ENCODE results near the gene RGS14.

DNA sequence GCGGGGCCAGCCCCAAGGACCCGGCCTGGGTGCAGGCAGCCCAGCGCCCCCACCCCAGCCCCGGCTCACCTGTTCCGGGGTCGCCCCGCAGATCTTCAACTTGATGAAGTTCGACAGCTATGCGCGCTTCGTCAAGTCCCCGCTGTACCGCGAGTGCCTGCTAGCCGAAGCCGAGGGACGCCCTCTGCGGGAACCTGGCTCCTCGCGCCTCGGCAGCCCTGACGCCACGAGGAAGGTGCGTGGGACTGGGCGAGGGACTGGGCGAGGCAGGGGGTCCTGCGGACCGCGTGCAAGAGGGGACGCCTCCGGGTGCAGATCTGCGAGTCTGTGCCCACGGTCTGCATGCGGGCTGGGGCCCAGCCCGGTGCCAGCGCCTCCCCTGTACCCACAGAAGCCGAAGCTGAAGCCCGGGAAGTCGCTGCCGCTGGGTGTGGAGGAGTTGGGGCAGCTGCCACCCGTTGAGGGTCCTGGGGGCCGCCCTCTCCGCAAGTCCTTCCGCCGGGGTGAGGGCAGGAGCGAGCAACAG lies 9.7 kb downstream of the RGS14 start:
- TF ChIP-seq, protein P1, sequence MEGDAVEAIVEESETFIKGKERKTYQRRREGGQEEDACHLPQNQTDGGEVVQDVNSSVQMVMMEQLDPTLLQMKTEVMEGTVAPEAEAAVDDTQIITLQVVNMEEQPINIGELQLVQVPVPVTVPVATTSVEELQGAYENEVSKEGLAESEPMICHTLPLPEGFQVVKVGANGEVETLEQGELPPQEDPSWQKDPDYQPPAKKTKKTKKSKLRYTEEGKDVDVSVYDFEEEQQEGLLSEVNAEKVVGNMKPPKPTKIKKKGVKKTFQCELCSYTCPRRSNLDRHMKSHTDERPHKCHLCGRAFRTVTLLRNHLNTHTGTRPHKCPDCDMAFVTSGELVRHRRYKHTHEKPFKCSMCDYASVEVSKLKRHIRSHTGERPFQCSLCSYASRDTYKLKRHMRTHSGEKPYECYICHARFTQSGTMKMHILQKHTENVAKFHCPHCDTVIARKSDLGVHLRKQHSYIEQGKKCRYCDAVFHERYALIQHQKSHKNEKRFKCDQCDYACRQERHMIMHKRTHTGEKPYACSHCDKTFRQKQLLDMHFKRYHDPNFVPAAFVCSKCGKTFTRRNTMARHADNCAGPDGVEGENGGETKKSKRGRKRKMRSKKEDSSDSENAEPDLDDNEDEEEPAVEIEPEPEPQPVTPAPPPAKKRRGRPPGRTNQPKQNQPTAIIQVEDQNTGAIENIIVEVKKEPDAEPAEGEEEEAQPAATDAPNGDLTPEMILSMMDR (IDR thresholded peaks at IDR 0.05), result no peak
- TF ChIP-seq EP300 (IDR thresholded peaks at IDR 0.05) (no peak), POLR2A (IDR thresholded peaks at IDR 0.05) (no peak)

Data from tibial nerve (tissue), 4 donors.